ENCODE results near the gene PTX4.

Gene PTX4

DNA sequence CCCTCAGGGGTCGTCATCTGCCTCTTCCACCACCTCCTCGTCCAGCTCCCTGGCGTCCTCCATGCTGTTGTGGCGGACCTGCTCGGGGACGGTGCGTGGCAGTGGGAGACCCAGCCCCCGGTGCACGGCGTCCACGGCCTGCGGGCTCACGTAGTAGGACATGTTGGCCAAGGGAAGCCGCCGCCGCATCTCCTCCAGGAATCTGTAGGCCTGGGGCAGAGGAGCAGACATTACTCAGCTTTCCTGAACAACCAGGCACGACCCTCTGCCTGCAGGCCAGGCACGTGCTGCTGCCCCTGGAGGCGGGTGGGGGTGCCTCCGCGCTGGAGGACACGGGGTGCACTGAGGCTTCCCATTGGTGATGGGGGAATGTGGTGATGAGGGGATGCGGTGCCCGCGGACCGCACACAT, 22.2 kb upstream of the PTX4 start:
- no peaks in the 10 kb centered on the region for H4K20me1 ChIP-seq (ENCODE audit: insufficient read depth, low read length)
- no peak overlapping the region for H2AFZ ChIP-seq (ENCODE audit: low read length)
- no peaks in the 10 kb centered on the region for H3K27me3 ChIP-seq (replicated peaks; ENCODE audit: insufficient read depth, low read length)
- H3K79me2 ChIP-seq (ENCODE audit: low read length): no peaks in the 10 kb centered on the region
- no peaks in the 10 kb centered on the region for H3K9me3 ChIP-seq (replicated peaks; ENCODE audit: insufficient read depth, low read length)
- no peak overlapping the region for H3K4me3 ChIP-seq (ENCODE audit: low read length)
- no peaks in the 10 kb centered on the region for H3K36me3 ChIP-seq (replicated peaks; ENCODE audit: insufficient read depth, low read length)
- H3F3A ChIP-seq (ENCODE audit: insufficient read depth, low read length): no peaks in the 10 kb centered on the region
- no peak overlapping the region for H3K4me2 ChIP-seq (ENCODE audit: low read depth, low read length)
- H3K27ac ChIP-seq (ENCODE audit: low read length): no peak overlapping the region
- TF ChIP-seq, protein P1, sequence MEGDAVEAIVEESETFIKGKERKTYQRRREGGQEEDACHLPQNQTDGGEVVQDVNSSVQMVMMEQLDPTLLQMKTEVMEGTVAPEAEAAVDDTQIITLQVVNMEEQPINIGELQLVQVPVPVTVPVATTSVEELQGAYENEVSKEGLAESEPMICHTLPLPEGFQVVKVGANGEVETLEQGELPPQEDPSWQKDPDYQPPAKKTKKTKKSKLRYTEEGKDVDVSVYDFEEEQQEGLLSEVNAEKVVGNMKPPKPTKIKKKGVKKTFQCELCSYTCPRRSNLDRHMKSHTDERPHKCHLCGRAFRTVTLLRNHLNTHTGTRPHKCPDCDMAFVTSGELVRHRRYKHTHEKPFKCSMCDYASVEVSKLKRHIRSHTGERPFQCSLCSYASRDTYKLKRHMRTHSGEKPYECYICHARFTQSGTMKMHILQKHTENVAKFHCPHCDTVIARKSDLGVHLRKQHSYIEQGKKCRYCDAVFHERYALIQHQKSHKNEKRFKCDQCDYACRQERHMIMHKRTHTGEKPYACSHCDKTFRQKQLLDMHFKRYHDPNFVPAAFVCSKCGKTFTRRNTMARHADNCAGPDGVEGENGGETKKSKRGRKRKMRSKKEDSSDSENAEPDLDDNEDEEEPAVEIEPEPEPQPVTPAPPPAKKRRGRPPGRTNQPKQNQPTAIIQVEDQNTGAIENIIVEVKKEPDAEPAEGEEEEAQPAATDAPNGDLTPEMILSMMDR (IDR thresholded peaks at IDR 0.05; ENCODE audit: low read length): no peak
- TF ChIP-seq EZH2phosphoT487 (IDR thresholded peaks at IDR 0.05; ENCODE audit: low read length) (no peak), EZH2 (optimal IDR thresholded peaks at IDR 0.05; ENCODE audit: low read depth, low read length) (no peak)
- H3K9me2 ChIP-seq (replicated peaks; ENCODE audit: insufficient read depth, low read length): no peaks in the 10 kb centered on the region
- H3K9ac ChIP-seq (ENCODE audit: low read length): no peak overlapping the region
- no peak for DNase-seq
- H3K4me1 ChIP-seq (ENCODE audit: low read length): no peaks in the 10 kb centered on the region

DNA sequence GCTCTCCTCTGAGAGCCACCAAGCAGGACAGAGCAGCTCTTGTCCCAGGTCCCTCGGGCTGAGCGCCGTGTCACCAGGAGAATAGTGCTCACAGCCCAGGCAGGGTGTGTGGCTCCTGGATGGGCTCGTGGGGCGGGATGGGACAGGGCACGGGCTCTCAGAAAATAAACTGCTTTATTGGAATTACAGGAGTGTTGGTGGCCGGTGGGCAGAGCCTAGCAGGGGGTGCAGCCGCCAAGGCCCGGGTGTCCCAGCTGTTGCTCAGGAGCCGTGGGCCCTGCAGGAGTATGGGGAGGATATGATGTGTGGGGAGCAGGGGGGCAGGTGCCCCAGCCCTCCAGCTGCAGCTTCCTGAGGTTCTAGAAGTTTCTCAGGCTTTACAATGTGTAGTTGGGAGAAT, 21.5 kb upstream of the PTX4 start:
- H3K27ac ChIP-seq (ENCODE audit: low read length): no peak overlapping the region
- DNase-seq: no peak
- TF ChIP-seq EZH2phosphoT487 (IDR thresholded peaks at IDR 0.05; ENCODE audit: low read length) (no peak), EZH2 (optimal IDR thresholded peaks at IDR 0.05; ENCODE audit: low read depth, low read length) (no peak)
- TF ChIP-seq, protein P1 (IDR thresholded peaks at IDR 0.05; ENCODE audit: low read length): no peak

DNA sequence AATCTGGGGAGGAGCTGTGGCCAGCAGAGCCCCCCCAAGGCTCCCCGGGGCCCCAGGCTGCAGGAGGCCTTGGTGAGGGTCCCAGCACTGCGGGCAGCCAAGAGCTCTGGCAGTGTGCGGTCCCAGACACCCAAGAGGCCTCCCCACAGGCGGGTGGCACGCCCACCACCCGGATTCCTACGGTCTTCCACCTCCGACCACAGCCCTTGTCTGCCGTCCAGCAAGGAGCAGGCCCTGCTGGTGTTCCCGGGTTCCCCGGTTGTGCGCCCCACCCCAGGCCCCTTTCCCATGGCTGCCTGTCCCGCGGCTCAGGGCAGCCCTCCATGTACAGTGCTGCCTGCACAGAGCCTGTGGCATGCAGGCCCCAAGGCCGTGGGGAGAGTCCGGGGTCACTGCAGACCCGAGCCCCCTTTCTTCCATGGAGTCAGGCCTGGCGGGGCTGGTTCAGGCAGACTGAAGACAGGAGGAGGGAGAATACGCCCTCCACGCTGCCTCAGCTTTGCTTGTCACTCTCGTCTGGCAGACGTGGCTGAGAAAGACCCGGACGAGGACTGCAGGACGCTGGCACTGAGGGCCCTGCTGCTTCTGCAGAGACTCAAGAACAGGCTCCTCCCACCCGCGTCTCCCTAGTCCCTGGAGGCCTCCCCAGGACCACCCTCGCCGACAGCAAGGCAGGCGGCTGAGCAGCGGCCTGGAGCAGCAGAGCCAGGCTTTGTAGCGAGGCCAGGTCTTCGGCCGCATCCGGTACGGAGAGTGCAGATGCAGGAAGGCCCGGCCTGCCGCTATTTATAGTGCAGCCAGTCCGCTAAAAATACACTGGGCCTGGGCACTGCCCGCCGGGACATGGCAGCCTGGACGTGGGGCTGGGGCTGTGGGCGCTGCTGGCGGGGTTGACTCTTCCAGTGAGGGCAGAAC, 20.8 kb upstream of the PTX4 start:
- Histone ChIP-seq H3K79me2 (ENCODE audit: low read length) (no peaks in the 10 kb centered on the region), H3K9me2 (replicated peaks; ENCODE audit: insufficient read depth, low read length) (no peaks in the 10 kb centered on the region), H2AFZ (ENCODE audit: low read length) (no peak overlapping the region), H3F3A (ENCODE audit: insufficient read depth, low read length) (no peaks in the 10 kb centered on the region), H4K20me1 (ENCODE audit: insufficient read depth, low read length) (no peaks in the 10 kb centered on the region), H3K9ac (ENCODE audit: low read length) (no peak overlapping the region), H3K27ac (ENCODE audit: low read length) (no peak overlapping the region), H3K27me3 (replicated peaks; ENCODE audit: insufficient read depth, low read length) (no peaks in the 10 kb centered on the region), H3K9me3 (replicated peaks; ENCODE audit: insufficient read depth, low read length) (no peaks in the 10 kb centered on the region), H3K4me1 (ENCODE audit: low read length) (no peaks in the 10 kb centered on the region), H3K36me3 (replicated peaks; ENCODE audit: insufficient read depth, low read length) (no peaks in the 10 kb centered on the region), H3K4me2 (ENCODE audit: low read depth, low read length) (no peak overlapping the region), H3K4me3 (ENCODE audit: low read length) (no peak overlapping the region)
- TF ChIP-seq EZH2 (optimal IDR thresholded peaks at IDR 0.05; ENCODE audit: low read depth, low read length) (no peak), EZH2phosphoT487 (IDR thresholded peaks at IDR 0.05; ENCODE audit: low read length) (no peak)
- TF ChIP-seq, protein P1 (IDR thresholded peaks at IDR 0.05; ENCODE audit: low read length): no peak
- no peak for DNase-seq

More for the DNA sequence above, 21.5 kb upstream of the PTX4 start:
- no peaks in the 10 kb centered on the region for H3K36me3 ChIP-seq (replicated peaks; ENCODE audit: insufficient read depth, low read length)
- H3K4me2 ChIP-seq (ENCODE audit: low read depth, low read length): no peak overlapping the region
- H3K4me1 ChIP-seq (ENCODE audit: low read length): no peaks in the 10 kb centered on the region
- H4K20me1 ChIP-seq (ENCODE audit: insufficient read depth, low read length): no peaks in the 10 kb centered on the region
- H3K4me3 ChIP-seq (ENCODE audit: low read length): no peak overlapping the region
- H3K27me3 ChIP-seq (replicated peaks; ENCODE audit: insufficient read depth, low read length): no peaks in the 10 kb centered on the region
- no peak overlapping the region for H2AFZ ChIP-seq (ENCODE audit: low read length)
- H3K9me3 ChIP-seq (replicated peaks; ENCODE audit: insufficient read depth, low read length): no peaks in the 10 kb centered on the region
- H3K79me2 ChIP-seq (ENCODE audit: low read length): no peaks in the 10 kb centered on the region
- H3K9me2 ChIP-seq (replicated peaks; ENCODE audit: insufficient read depth, low read length): no peaks in the 10 kb centered on the region
- no peaks in the 10 kb centered on the region for H3F3A ChIP-seq (ENCODE audit: insufficient read depth, low read length)
- no peak overlapping the region for H3K9ac ChIP-seq (ENCODE audit: low read length)

All from MM.1S (cell line).